HUES64 (cell line): ENCODE measurements around the gene SLC25A10. TPM values are rescaled to one million over a fixed set of nuclear protein-coding genes. Genes with fewer than 3 reads are reported as not detected.

Experiments used
- H3K27ac ChIP-seq: 2 replicates; pipeline ENCODE4 v1.7.0; 2013; ENCODE audit warnings: low read depth, low read length, inconsistent platforms
- H3K27me3 ChIP-seq: 2 replicates; pipeline ENCODE4 v1.6.1; 2013; ENCODE audit warnings: mild to moderate bottlenecking, low read length; ENCODE audit not compliant: insufficient read depth
- H3K36me3 ChIP-seq: 2 replicates; pipeline ENCODE4 v1.6.1; 2013; ENCODE audit warnings: mild to moderate bottlenecking, low read length; ENCODE audit not compliant: insufficient read depth
- H3K4me1 ChIP-seq: 2 replicates; pipeline ENCODE4 v1.6.1; 2013; ENCODE audit warnings: mild to moderate bottlenecking, low read length, moderate library complexity; ENCODE audit not compliant: insufficient read depth
- H3K4me3 ChIP-seq: 2 replicates; pipeline ENCODE4 v1.5.1; 2013; ENCODE audit warnings: mild to moderate bottlenecking, low read length, moderate library complexity
- H3K9ac ChIP-seq: 2 replicates; pipeline ENCODE4 v1.6.1; 2013; ENCODE audit warnings: mild to moderate bottlenecking, low read depth, low read length
- H3K9me3 ChIP-seq: 2 replicates; pipeline ENCODE4 v1.6.1; 2013; ENCODE audit warnings: low read depth, low read length; ENCODE audit not compliant: insufficient read depth
- WGBS: fragments of 150-250, 120-280 bp; methylation state at CpG from one replicate; pipeline ENCODE4 v1.1.7; 2013; ENCODE audit warnings: missing lambda C conversion rate; 5-methylcytosine and 5-hydroxymethylcytosine counted together
- polyA plus RNA-seq, 2 experiments: library from polyadenylated mRNA; stranded (reverse); fragments of 50-300 nt; gene quantifications; one replicate each; pipeline ENCODE4 v1.2.3, GENCODE V29; 2013

The SLC25A10 gene, protein sequence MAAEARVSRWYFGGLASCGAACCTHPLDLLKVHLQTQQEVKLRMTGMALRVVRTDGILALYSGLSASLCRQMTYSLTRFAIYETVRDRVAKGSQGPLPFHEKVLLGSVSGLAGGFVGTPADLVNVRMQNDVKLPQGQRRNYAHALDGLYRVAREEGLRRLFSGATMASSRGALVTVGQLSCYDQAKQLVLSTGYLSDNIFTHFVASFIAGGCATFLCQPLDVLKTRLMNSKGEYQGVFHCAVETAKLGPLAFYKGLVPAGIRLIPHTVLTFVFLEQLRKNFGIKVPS
- 17.9 TPM for polyA plus RNA-seq (2013, experiment 1 of 2)
- polyA plus RNA-seq (2013, experiment 2 of 2) = 18.4 TPM

DNA sequence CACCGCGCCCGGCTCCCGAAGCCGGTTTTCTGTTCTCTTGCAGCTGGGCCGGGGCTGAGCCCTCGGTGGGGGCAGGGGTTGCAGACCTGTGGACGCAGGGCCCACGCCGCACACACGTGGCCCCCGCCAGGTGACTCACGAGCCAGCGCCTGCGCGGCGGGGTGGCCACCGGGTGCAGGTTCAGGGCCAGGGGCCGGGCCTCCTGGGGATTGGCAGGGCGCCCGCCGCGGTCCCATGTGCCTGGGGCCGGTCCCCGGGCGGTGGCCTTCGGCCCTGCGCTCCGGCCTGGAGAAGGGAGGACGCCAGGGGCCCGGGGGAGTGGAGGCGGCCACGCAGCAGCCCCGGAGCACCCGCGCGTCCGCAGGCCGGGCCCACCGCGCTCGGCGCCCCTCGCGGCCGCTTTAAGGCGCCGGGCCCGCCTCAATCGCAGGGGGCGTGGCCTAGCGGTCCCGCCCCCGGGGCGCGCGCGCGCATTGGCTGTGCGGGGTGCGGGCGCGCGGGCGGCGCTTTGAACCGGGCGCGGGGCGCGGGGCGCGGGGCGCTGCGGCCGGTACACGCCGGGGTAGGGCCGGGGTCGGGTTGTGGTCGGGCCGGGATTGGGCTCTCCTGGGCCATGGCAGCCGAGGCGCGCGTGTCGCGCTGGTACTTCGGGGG is at the start of gene SLC25A10:
Gene SLC25A10, plus strand, starts transcription at position 471 of the 654 bp plus-strand sequence. Its CDS starts 143 bp downstream, at position 614.
- WGBS = under 1% methylated on average over 89 of the region's 89 CpGs
- Histone ChIP-seq H3K36me3 (peaks cover 11% of the 10 kb centered on the region), H3K9ac (peak within 1 kb of the TSS; percentile 77), H3K4me1 (peaks cover 10% of the 10 kb centered on the region; the same call in 1 of the 2 replicates), H3K4me3 (peak within 1 kb of the TSS; percentile 75), H3K9me3 (no peaks in the 10 kb centered on the region), H3K27me3 (no peaks in the 10 kb centered on the region), H3K27ac (no peak within 1 kb of the TSS)

DNA sequence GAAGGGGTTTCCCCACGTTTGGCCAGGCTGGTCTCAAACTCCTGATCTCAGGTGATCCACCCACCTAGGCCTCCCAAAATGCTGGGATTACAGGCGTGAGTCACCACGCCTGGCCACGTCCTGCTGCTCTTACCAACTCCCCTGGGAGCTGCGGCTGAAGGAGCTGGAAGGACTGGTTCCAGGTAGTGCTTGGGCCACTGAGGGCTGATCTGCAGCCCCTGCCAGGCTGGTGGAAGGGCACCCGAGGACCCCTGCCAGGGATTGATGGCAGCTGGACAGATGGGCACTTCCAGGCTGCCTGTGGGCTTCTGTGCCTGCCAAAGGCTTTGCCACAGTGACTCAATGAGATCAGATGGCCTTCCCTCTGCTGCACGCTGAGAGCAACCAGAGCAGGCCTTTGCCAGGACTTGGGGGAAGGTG is 48.0 kb upstream of the SLC25A10 start:
- H3K9me3 ChIP-seq = no peaks in the 10 kb centered on the region
- H3K4me3 ChIP-seq = no peak overlapping the region
- peaks cover 16% of the 10 kb centered on the region for H3K4me1 ChIP-seq
- no peak overlapping the region for H3K27ac ChIP-seq
- H3K9ac ChIP-seq = no peak overlapping the region
- H3K27me3 ChIP-seq = no peaks in the 10 kb centered on the region
- WGBS = 97% methylated on average over 7 of the region's 7 CpGs
- H3K36me3 ChIP-seq = peaks cover 27% of the 10 kb centered on the region

DNA sequence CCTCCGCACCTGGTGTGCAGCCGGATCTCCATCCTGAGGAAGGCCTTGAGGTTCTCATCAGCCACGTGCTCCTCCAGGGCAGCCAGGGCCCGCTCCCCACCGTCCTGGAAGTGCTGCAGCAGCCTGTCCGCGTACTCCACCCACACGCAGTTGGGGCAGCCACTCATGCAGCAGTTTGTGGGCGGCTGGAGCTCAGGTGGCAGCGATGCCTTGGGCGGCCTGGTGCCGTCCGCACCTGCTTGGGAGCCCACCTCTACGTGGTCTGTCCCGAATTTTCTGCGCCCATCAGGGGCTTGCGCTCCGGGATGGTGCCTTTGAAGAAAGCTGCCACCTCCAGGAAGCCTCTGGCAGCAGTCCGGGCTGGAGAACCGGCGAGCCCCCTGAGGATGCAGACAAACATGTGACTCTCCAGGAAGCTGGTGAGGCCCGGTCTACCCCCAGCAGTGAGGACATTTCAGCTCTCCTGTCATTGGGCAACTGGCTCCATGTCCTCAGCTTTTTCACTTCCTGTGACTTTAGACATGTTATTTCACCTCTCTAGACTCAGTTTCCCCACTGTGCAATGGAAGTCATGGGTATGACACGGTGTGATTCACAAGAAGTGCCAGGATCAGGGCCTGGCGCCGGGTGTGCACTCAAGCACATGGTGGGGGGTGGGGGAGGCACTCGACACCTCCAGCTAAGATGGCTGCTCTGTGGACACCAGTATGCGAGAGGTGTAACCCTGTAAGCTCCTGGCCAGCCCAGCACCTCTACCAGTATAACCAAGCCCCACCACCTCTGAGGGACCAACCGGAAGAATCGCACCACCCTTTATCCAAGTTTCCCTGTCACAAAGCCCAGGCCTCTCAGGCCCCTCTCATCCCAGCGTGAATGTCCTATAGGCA is 46.6 kb upstream of the SLC25A10 start:
- WGBS = 69% methylated on average over 30 of the region's 30 CpGs
- H3K9me3 ChIP-seq = no peaks in the 10 kb centered on the region
- H3K4me3 ChIP-seq = peak overlapping the region; percentile 95
- peaks cover 41% of the 10 kb centered on the region for H3K36me3 ChIP-seq
- peak overlapping the region; percentile 85 for H3K9ac ChIP-seq
- H3K27me3 ChIP-seq = no peaks in the 10 kb centered on the region
- peaks cover 16% of the 10 kb centered on the region for H3K4me1 ChIP-seq
- H3K27ac ChIP-seq = peak overlapping the region; percentile 84

DNA sequence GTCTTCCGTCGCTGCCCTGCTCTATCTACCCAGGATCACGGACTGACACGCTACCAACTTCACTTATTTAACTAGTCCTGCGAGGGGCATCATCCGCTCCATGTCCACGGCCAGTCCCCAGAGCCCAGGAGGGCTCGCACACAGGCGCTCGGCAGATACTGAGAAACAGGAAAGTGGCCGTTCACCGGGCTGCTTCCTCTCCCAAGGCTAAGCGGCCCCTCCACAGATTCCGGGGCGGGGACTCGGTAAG is 46.1 kb upstream of the SLC25A10 start:
- peaks cover 16% of the 10 kb centered on the region for H3K4me1 ChIP-seq
- WGBS = 2% methylated on average over 16 of the region's 16 CpGs
- H3K27me3 ChIP-seq = no peaks in the 10 kb centered on the region
- peak overlapping the region; percentile 85 for H3K9ac ChIP-seq
- H3K36me3 ChIP-seq = peaks cover 46% of the 10 kb centered on the region
- H3K9me3 ChIP-seq = no peaks in the 10 kb centered on the region
- peak overlapping the region; percentile 84 for H3K27ac ChIP-seq
- peak overlapping the region; percentile 95 for H3K4me3 ChIP-seq

DNA sequence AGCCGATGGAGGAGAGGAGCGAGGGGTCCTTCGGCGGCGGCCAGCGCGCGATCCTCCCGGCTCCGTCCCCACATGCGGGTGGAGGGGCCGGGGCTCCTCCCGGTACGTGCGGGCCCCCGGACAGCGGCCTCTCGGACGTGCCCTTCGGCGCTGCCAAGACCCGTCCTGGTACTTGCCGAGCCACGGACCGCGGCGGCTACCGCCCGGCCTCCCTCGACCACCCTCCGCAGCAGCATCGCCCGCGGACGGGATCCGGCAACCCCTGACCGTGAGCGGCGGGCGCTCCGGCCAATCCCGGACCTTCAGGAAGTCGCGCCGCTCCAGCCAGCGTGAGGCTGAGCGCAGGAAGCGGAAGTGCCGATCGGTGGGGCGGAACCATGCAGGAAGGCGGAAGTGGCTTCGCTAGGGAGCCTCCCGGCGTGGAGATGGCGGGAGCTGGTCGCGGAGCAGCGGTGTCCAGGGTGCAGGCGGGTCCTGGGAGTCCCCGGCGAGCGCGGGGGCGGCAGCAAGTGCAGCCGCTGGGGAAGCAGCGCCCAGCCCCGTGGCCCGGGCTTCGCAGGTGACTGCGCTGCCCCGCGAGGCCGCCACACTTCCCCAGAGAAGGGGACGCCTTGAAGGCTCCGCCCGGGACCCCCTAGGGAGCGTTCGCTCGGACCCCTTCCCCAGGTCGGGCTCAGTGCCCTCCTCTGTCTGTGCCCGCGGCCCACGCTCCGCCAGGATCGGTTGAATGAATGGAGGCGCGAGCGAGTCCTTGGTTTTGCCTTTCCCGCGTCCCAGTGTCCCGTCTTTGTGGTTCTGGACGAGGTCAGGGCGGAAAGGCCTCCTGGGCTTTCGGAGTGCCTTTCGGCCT is 45.5 kb upstream of the SLC25A10 start, which contains the start of the genes CCDC137 and OXLD1:
Gene CCDC137, plus strand, starts transcription at position 396 of the 850 bp plus-strand sequence. Its CDS starts 30 bp downstream, at position 426.
Gene OXLD1, minus strand, starts transcription at position 264 of the 850 bp plus-strand sequence. Its CDS starts 28 bp downstream, at position 236.
- Histone ChIP-seq H3K27me3 (no peaks in the 10 kb centered on the region), H3K36me3 (peaks cover 52% of the 10 kb centered on the region), H3K9ac (peak within 1 kb of the TSS; percentile 85), H3K9me3 (no peaks in the 10 kb centered on the region), H3K27ac (peak within 1 kb of the TSS; percentile 84), H3K4me3 (peak within 1 kb of the TSS; percentile 95), H3K4me1 (peaks cover 16% of the 10 kb centered on the region)
- under 1% methylated on average over 96 of the region's 96 CpGs for WGBS

DNA sequence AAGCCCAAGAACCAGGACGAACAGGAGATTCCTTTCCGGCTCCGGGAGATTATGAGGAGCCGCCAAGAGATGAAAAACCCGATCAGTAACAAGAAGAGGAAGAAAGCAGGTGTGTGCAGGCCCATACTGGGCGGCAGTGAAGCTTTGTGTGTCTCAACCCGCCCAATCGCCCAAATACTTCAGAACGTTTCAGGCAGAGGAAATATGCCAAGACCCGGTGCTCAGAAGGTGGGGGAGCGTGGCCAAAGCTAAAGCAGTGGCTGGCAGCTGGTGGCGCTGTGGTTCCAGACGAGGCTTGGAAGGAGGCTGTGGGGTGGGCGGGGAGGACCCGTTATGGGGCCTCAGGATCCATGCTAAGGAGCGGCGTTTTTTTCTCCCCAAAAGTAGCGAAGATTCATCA is 44.3 kb upstream of the SLC25A10 start:
- H3K27ac ChIP-seq = no peak overlapping the region
- H3K27me3 ChIP-seq = no peaks in the 10 kb centered on the region
- H3K4me3 ChIP-seq = peak overlapping the region; percentile 30

DNA sequence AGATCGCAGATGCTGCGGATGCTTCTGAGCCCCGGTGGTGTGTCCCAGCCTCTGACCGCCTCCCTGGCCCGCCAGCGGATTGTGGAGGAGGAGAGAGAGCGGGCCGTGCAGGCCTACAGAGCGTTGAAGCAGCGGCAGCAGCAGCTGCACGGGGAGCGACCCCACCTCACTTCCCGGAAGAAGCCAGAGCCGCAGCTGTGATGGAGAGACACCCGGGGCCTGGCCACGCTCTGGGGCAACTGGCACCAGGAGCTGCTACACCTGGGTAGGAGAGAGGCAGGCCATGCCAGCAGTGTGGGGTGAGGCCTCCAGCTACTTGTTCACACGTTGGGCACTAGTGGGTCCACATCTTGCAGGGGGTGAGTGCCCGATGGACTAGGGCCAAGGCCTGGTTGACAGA is 39.6 kb upstream of the SLC25A10 start:
- Histone ChIP-seq H3K27ac (no peak overlapping the region), H3K27me3 (no peaks in the 10 kb centered on the region), H3K4me1 (peaks cover 8% of the 10 kb centered on the region), H3K36me3 (peaks cover 75% of the 10 kb centered on the region), H3K9me3 (no peaks in the 10 kb centered on the region), H3K4me3 (no peak overlapping the region), H3K9ac (no peak overlapping the region)
- 96% methylated on average over 18 of the region's 18 CpGs for WGBS

More for the DNA sequence above, 44.3 kb upstream of the SLC25A10 start:
- Histone ChIP-seq H3K4me1 (peaks cover 16% of the 10 kb centered on the region), H3K9ac (no peak overlapping the region), H3K9me3 (no peaks in the 10 kb centered on the region), H3K36me3 (peaks cover 64% of the 10 kb centered on the region)
- WGBS = 89% methylated on average over 18 of the region's 18 CpGs

DNA sequence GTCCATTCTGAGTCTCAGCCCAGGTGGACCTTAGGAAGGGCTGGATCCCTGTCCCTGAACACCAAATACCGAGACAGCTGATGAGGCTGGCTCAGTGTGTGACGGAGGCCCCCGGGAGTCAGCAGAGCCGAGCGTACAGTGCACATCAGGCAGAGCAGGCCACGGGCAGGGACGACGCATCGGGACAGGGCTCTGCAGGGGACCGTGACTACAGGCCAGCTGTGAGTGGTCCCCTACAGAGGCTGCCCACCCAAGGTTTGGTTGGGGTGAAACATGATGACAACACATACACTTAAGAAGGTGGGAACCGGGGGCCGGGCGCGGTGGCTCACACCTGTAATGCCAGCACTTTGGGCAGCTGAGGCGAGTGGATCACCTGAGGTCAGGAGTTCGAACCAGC is 39.1 kb upstream of the SLC25A10 start:
- H3K36me3 ChIP-seq = peaks cover 72% of the 10 kb centered on the region
- no peak overlapping the region for H3K4me3 ChIP-seq
- peaks cover 4% of the 10 kb centered on the region; the same call in 1 of the 2 replicates for H3K4me1 ChIP-seq
- no peaks in the 10 kb centered on the region for H3K27me3 ChIP-seq
- H3K27ac ChIP-seq = no peak overlapping the region
- no peak overlapping the region for H3K9ac ChIP-seq
- 97% methylated on average over 16 of the region's 16 CpGs for WGBS
- no peaks in the 10 kb centered on the region for H3K9me3 ChIP-seq

DNA sequence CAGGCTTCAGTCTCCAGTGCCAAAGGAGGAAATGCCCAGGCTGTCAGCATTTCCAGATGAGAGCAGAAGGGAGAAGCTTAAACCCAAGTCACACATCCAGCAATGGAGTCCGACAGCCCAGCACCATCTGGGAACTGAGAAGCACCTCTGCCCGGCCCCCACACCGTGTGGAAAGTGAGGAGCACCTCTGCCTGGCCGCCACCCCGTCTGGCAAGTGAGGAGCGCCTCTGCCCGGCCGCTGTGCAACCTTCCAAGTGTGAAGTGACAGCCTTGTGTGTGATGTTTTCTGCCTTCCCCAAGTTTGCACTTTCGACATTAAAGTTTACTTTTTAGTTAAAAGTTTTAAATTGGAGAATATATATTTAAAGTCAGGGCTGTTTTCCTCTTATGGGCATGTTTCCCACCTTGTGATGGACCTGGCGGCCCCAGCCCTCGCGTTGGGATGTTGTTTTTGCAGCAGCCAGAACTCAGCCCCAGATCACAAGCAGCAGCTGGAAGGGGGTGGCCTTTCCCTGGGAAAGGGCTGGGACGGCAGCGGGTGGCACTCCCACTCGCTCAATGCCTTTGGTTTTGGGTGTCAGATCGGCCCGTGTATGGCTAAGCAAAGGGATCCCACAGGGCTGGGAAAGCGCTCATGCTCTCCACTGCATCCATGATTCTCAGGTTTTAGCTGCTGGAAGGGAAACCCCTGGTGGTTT is 38.4 kb upstream of the SLC25A10 start:
- H3K36me3 ChIP-seq = peaks cover 64% of the 10 kb centered on the region
- no peak overlapping the region for H3K27ac ChIP-seq
- no peaks in the 10 kb centered on the region for H3K27me3 ChIP-seq
- no peak overlapping the region for H3K4me3 ChIP-seq
- no peaks in the 10 kb centered on the region for H3K4me1 ChIP-seq
- H3K9me3 ChIP-seq = no peaks in the 10 kb centered on the region
- no peak overlapping the region for H3K9ac ChIP-seq
- 94% methylated on average over 18 of the region's 18 CpGs for WGBS
